Skeletal muscle cell (primary cell): ENCODE results near the gene EFNB1.

Experiments
- DNase-seq: peaks from one replicate; pipeline ENCODE4 v3.0.0-alpha.2; 2010; ENCODE audit warnings: low read depth
- H3K4me3 ChIP-seq: 2 replicates; pipeline ENCODE4 v1.5.1; 2011; ENCODE audit warnings: low read depth, mild to moderate bottlenecking, control low read depth, low read length, moderate library complexity

The EFNB1 gene

DNA sequence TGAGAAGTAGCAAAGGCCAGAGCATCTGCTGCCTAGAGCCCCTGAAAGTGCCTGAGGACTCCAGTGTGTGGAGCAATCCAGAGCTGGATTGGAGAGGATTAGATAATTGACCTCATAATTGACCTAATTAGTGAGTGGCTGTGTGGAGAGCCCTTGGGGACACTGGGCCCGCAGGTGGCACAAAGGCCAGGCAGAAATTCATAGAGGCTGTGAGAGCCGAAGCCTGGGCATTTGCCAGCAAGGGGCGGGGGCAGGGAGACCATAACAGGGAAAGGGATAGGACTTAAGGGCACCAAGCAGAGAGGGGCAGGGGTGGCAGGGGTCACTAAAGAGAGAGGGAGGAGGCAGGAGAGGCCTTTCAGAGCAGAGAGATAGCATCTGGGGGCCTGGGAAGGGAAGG is 45.3 kb downstream of the EFNB1 start:
- H3K4me3 ChIP-seq: no peak overlapping the region
- no peak for DNase-seq

- no peak for DNase-seq
- no peak overlapping the region for H3K4me3 ChIP-seq
Observed at GRCh38 chrX:68876731-68877130, 47.9 kb downstream of the EFNB1 start.

- H3K4me3 ChIP-seq: no peak overlapping the region
- DNase-seq: no peak
Observed at GRCh38 chrX:68877606-68878005, 48.8 kb downstream of the EFNB1 start.

GRCh38 chrX:68878977-68879645 is 50.3 kb downstream of the EFNB1 start:
- no peak for DNase-seq

DNA sequence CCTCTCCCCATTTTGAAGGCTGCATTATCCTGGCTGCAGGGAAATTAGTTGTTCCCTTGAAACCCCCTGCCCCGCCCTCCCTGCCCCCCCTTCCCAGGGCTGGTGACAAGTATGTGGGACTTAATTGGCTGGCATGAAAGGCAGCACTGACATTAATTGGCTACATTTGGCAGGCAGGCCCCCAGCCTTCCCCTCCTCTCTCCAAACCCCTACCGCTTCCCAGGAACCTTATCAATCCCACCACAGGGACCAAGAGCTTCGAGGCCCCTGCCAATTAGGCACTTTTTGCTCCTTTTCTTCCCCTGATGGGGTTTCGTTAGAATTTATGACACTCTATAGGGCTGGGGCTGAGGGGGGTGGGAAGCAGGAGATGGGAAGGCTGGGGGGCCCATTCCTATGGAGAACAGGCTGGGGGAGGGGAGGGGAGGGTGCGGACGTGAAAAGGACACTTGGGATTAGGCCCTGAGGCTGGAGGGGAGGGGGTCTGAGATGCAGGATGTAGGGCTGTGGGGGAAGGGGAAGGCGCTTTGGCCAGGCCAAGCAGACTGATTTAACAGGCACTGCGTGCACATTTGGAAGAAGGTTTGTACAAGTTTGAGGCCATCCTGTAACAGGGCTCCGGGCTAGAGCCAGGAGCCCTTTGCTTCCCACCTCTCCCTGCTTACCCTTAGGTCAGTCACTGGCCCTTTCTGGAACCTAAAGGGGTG is 52.2 kb downstream of the EFNB1 start:
- DNase-seq: no peak
- H3K4me3 ChIP-seq: no peak overlapping the region

More at GRCh38 chrX:68878977-68879645, 50.3 kb downstream of the EFNB1 start:
- H3K4me3 ChIP-seq: no peak overlapping the region

DNA sequence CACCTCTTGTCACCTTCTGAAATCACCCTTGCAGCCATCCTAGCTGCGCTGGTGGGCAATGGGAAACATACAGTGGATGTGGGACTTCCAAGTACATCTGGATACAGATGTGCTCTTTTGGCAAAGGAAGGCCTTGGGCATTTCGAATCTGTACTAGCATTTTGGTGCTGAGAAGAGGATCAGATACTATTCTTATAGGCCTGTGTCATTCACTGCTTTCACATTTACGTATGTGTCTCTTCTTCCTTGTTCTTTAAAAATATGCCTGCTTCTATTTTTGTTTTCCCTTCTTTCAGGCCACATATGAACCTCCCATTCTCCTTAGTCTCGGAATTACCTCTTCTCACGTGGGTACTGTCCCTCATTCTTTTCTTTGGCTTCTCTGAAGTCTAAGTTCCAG is 53.1 kb downstream of the EFNB1 start:
- H3K4me3 ChIP-seq: no peak overlapping the region
- DNase-seq: no peak

DNA sequence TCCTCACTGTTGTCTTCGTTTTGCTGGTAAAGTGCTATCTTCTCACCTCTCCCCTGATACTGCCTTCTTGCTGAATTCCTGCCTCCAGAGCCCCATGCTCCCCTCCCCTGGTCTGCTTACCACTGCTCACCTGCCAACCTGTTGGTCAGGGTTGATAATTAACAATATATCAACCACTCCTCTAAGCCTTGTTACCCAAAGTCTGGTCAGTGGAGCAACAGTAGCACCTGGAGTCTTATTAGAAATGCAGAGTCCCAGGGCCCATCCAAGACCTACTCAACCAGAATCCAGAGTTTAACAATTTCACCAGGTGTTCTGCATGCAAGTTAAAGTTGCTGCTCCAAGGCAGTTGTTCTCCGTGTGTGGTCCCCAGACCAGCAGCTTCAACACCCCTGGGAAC is 55.0 kb downstream of the EFNB1 start:
- DNase-seq: no peak
- no peak overlapping the region for H3K4me3 ChIP-seq

DNA sequence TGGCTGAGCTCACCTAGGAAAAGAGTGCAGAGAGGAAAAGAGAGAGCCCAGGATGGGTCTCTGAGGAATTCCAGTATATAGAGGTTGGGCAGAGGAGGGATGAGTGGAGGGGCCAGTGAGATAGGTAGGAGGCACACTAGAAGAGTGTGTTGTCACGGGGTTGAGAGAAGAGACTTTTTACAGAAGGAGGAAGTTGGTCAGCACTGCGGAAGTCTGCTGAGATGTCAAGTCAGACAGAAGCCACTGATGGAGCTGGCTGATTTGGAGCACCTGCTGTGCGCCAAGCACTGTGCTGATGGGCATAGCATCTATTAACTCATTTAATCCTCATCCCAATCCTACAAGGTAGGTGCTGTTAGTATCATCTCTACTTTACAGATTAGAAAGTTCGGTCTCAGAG is 60.4 kb downstream of the EFNB1 start:
- no peak for DNase-seq
- H3K4me3 ChIP-seq: no peak overlapping the region
